ENCODE results near the gene WNK2.

DNA sequence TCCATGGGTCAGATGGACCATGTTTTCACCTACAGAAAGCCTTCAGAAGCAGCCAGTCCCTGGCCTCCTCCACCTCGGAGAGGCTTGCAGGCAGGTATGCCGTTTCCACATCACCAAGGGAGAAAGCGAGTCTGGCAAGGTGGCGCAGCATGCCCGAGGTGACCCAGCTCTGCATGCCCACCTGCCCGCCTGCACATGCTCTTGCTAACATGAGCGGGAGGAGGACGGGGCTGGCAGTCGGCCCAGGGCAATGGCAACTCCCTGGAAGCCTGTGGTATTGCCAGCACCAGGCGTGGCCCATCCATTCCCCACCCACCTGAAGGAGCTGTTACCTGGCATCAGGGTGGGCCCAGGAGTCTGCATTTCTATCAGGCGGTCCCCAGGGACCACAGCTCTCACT is 46.6 kb upstream of the WNK2 start:
- TF ChIP-seq, protein P1, sequence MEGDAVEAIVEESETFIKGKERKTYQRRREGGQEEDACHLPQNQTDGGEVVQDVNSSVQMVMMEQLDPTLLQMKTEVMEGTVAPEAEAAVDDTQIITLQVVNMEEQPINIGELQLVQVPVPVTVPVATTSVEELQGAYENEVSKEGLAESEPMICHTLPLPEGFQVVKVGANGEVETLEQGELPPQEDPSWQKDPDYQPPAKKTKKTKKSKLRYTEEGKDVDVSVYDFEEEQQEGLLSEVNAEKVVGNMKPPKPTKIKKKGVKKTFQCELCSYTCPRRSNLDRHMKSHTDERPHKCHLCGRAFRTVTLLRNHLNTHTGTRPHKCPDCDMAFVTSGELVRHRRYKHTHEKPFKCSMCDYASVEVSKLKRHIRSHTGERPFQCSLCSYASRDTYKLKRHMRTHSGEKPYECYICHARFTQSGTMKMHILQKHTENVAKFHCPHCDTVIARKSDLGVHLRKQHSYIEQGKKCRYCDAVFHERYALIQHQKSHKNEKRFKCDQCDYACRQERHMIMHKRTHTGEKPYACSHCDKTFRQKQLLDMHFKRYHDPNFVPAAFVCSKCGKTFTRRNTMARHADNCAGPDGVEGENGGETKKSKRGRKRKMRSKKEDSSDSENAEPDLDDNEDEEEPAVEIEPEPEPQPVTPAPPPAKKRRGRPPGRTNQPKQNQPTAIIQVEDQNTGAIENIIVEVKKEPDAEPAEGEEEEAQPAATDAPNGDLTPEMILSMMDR (IDR thresholded peaks at IDR 0.05; ENCODE audit: low read depth, low read length), result no peak
- no peak for TF ChIP-seq EZH2phosphoT487 (IDR thresholded peaks at IDR 0.05; ENCODE audit: low read depth)

All from OCI-LY3 (cell line).